ENCODE results near the gene PLEKHA3.

The PLEKHA3 gene

DNA sequence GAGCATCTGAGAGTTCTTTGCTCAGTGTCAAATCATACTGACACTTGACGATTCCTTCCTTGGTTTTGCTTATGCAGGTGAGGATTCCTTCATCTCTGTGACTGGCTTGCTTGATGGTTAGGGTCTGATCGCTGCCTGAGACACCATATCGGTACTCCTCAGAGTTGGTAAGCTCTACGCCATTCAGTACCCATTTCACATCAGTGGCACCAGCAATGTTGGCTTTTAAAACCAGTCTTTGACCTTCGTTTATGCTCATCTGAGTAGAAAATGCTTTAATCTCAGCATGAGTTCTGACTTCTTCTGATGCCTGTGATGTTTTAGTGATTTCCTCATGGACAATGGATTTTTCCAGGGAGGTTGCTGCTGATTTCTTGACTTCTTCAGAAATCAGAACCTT lies 48.4 kb downstream of the PLEKHA3 start:
- DNase-seq (ENCODE audit: low spot score): no peak
- in situ Hi-C loops (cut with MboI; ENCODE audit: low pct_unique_long_range_greater_than_20kb, low sequenced_read_pairs, unreplicated experiment): no loop called here
- TF ChIP-seq CTCF (IDR thresholded peaks at IDR 0.05; ENCODE audit: extremely low read depth, insufficient read depth, missing control alignments): no peak

DNA sequence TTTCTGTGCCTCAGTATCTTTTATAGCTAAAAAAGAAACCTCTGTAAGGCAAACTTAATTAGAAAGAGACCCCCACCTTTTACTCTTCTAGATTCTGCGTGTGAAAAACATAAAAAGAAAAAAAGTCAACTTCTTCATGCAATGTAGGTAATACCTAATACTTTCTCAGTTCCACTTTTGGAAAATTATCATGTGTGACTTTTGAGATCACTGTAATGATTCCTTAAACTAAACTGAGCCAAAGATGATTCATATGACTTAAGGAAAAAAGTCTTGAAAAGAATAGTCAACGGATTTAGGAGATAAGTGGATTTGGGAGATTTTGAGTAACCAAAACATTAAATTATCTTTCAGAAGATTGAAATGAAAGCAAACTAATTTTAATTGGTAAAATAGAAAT lies 48.9 kb downstream of the PLEKHA3 start:
- in situ Hi-C loops (cut with MboI; ENCODE audit: low pct_unique_long_range_greater_than_20kb, low sequenced_read_pairs, unreplicated experiment): no loop called here
- no peak for DNase-seq (ENCODE audit: low spot score)

GRCh38 chr2:178530131-178530530 lies 49.9 kb downstream of the PLEKHA3 start:
- in situ Hi-C loops (cut with MboI; ENCODE audit: low pct_unique_long_range_greater_than_20kb, low sequenced_read_pairs, unreplicated experiment): no loop called here

More for the DNA sequence above, 48.9 kb downstream of the PLEKHA3 start:
- TF ChIP-seq CTCF (IDR thresholded peaks at IDR 0.05; ENCODE audit: extremely low read depth, insufficient read depth, missing control alignments): no peak

DNA sequence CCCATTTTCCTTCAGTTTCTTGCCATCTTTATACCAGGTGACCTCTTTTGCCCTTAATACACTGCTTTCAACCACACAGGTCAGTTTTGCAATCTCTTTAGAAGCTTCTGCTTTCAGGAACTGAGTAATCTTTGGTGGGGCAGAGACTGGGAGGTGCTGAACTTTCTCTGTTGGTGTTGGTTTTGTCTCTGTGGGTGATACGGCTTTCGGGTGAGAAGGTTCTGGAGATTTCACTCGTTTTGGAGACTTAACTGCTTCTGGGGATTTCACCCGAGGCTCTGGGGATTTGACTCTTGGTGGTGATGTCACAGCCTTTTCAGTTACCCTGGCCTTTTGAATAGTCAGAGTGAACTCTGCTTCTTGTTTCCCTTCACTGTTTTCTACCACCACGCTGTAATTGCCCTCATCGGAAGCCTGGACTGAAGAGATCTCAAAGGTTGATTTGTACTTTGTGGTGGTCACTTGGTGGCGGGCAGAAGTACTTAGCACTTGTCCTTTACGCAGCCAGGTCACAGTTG lies 50.4 kb downstream of the PLEKHA3 start:
- TF ChIP-seq CTCF (IDR thresholded peaks at IDR 0.05; ENCODE audit: extremely low read depth, insufficient read depth, missing control alignments): no peak
- DNase-seq (ENCODE audit: low spot score): peak; percentile 58
- in situ Hi-C loops (cut with MboI; ENCODE audit: low pct_unique_long_range_greater_than_20kb, low sequenced_read_pairs, unreplicated experiment): no loop called here

More at GRCh38 chr2:178530131-178530530, 49.9 kb downstream of the PLEKHA3 start:
- no peak for DNase-seq (ENCODE audit: low spot score)
- TF ChIP-seq CTCF (IDR thresholded peaks at IDR 0.05; ENCODE audit: extremely low read depth, insufficient read depth, missing control alignments): no peak

- no peak for DNase-seq (ENCODE audit: low spot score)
- in situ Hi-C loops (cut with MboI; ENCODE audit: low pct_unique_long_range_greater_than_20kb, low sequenced_read_pairs, unreplicated experiment): no loop called here
- TF ChIP-seq CTCF (IDR thresholded peaks at IDR 0.05; ENCODE audit: extremely low read depth, insufficient read depth, missing control alignments): no peak
Observed at GRCh38 chr2:178531168-178531567, 50.9 kb downstream of the PLEKHA3 start.

- in situ Hi-C loops (cut with MboI; ENCODE audit: low pct_unique_long_range_greater_than_20kb, low sequenced_read_pairs, unreplicated experiment): no loop called here
- no peak for TF ChIP-seq CTCF (IDR thresholded peaks at IDR 0.05; ENCODE audit: extremely low read depth, insufficient read depth, missing control alignments)
- DNase-seq (ENCODE audit: low spot score): no peak
Observed at GRCh38 chr2:178536037-178536436, 55.8 kb downstream of the PLEKHA3 start.

- TF ChIP-seq CTCF (IDR thresholded peaks at IDR 0.05; ENCODE audit: extremely low read depth, insufficient read depth, missing control alignments): no peak
- DNase-seq (ENCODE audit: low spot score): no peak
- in situ Hi-C loops (cut with MboI; ENCODE audit: low pct_unique_long_range_greater_than_20kb, low sequenced_read_pairs, unreplicated experiment): no loop called here
Observed at GRCh38 chr2:178542161-178542560, 61.9 kb downstream of the PLEKHA3 start.
